MCF 10A (cell line): ENCODE measurements around the gene GASK1A. TPM values are rescaled to one million over a fixed set of nuclear protein-coding genes. Genes with fewer than 3 reads are reported as not detected.

ENCODE experiments used
- BruUV-seq: library from RNA; stranded (reverse); fragments of 400-500 nt; replicated peaks from 2 replicates; lab custom pipeline; 2021; lab: Mats Ljungman, UMichigan
- CTCF ChIA-PET: fragments of 300-600 bp; sonication (Branson Sonifier 250); formaldehyde crosslinking; extraction: SDS; loops from one replicate; lab custom pipeline; 2021; ENCODE audit warnings: antibody characterized with exemption, inconsistent platforms; lab: Yijun Ruan, JAX
- POLR2A ChIA-PET: fragments of 300-600, 350-650 bp; sonication (Branson Sonifier 250); formaldehyde crosslinking; extraction: SDS; loops from one replicate; lab custom pipeline; 2020; ENCODE audit warnings: antibody characterized with exemption, inconsistent platforms; lab: Yijun Ruan, JAX
- DNase-seq: peaks from one replicate; pipeline ENCODE4 v3.0.0-alpha.2; 2018; ENCODE audit not compliant: unreplicated experiment
- H3K27ac Mint-ChIP-seq: one replicate; pipeline ENCODE4 v1.8.0; 2022; ENCODE audit warnings: mild to moderate bottlenecking, low read depth, mixed read lengths; ENCODE audit not compliant: unreplicated experiment
- H3K27me3 Mint-ChIP-seq: one replicate; pipeline ENCODE4 v1.8.0; 2022; ENCODE audit warnings: mixed read lengths; ENCODE audit not compliant: insufficient read depth, unreplicated experiment
- H3K36me3 Mint-ChIP-seq: one replicate; pipeline ENCODE4 v1.8.0; 2022; ENCODE audit warnings: mild to moderate bottlenecking, moderate library complexity, mixed read lengths; ENCODE audit not compliant: insufficient read depth, unreplicated experiment
- H3K4me1 Mint-ChIP-seq: one replicate; pipeline ENCODE4 v1.8.0; 2022; ENCODE audit warnings: mixed read lengths; ENCODE audit not compliant: insufficient read depth, unreplicated experiment
- H3K4me3 Mint-ChIP-seq: one replicate; pipeline ENCODE4 v1.8.0; 2022; ENCODE audit warnings: mild to moderate bottlenecking, moderate library complexity, mixed read lengths; ENCODE audit not compliant: unreplicated experiment
- H3K9me3 Mint-ChIP-seq: one replicate; pipeline ENCODE4 v1.8.0; 2022; ENCODE audit warnings: mixed read lengths; ENCODE audit not compliant: unreplicated experiment
- CTCF ChIP-seq: fragments of 200-600 bp; IDR thresholded peaks from one replicate; pipeline ENCODE4 v1.8.0; 2022; ENCODE audit warnings: antibody characterized with exemption, mild to moderate bottlenecking; ENCODE audit not compliant: unreplicated experiment
- intact Hi-C: fragments of 100-400 bp; cut with micrococcal nuclease; formaldehyde crosslinking; loops from 2 replicates; pipeline ENCODE4 v1.14.1; 2022
- total RNA-seq: library from RNA; stranded (reverse); gene quantifications from 2 replicates; pipeline ENCODE4 v1.2.3, GENCODE V29; 2022

Gene GASK1A
- total RNA-seq, 1 experiment from 2014 or later = not detected

DNA sequence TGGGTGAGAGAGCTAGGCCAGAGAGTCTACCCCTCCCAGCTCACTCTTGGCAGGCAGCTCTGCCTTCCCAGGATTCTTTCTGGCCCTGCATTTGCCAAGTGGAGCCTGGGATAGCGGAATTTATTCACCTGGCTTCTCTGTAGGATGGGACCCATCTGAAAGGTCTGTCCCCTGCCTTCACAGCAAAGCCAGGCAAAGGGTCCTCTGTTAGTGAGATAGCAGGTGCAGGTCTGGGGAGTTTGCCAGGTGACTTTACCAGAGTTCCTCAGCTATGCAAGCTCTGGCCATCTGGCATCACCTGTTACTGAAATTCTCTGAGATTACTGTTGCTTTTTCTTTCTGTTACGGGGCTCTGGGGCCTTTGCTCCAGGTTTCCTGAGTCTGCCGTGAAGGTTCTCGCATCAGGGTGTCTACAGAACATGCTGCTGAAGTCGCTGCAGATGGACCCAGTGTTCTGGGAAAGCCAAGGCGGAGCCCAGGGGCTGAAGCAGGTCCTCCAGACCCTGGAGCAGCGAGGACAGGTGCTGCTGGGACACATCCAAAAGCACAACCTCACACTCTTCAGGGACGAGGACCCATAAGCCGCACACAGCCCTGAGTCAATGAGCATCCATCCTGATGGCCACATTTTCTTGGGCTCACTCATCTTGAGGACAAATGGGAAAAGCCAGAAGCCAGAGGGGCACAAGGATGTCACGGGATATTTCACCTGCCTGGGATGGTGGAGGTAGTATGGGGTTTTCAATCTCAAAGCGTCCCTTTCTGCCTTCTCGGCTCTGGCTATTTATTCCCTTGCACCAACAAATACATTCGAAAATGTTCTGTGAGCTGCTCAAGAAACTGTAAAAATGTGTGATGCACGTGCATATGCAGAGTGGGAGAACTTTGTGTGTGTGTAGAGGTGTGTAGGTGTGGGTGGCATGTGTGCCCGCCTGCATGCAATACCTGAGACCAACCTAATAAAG is 77.0 kb downstream of the GASK1A start:
- intact Hi-C loops = no loop called here
- no peak overlapping the region for H3K27ac Mint-ChIP-seq
- TF ChIP-seq CTCF = no peak
- DNase-seq = no peak
- CTCF ChIA-PET = interaction anchor here (0.7 to 1.2 kb wide), 2 partner anchors 94 kb away, joined by 3 read pairs; no protein-coding TSS in a partner anchor
- H3K27me3 Mint-ChIP-seq = peaks cover 33% of the 10 kb centered on the region
- BruUV-seq = no TSS peak
- POLR2A ChIA-PET = no interaction called here
- peaks cover 7% of the 10 kb centered on the region for H3K9me3 Mint-ChIP-seq
- no peaks in the 10 kb centered on the region for H3K4me1 Mint-ChIP-seq
- H3K36me3 Mint-ChIP-seq = no peaks in the 10 kb centered on the region
- no peak overlapping the region for H3K4me3 Mint-ChIP-seq

GRCh38 chr3:43059456-43059855 is 80.3 kb downstream of the GASK1A start:
- CTCF ChIA-PET = interaction anchor here (0.6 to 1.2 kb wide), 3 partner anchors 10 to 97 kb away, joined by 3 to 5 read pairs (median 3); no protein-coding TSS in a partner anchor
- Mint-ChIP-seq H3K36me3 (no peaks in the 10 kb centered on the region), H3K27ac (no peak overlapping the region), H3K4me1 (no peaks in the 10 kb centered on the region), H3K9me3 (no peaks in the 10 kb centered on the region), H3K27me3 (peaks cover 12% of the 10 kb centered on the region), H3K4me3 (no peak overlapping the region)
- no peak for DNase-seq
- intact Hi-C loops = no loop called here
- TF ChIP-seq CTCF = no peak
- BruUV-seq = no TSS peak
- POLR2A ChIA-PET = no interaction called here

DNA sequence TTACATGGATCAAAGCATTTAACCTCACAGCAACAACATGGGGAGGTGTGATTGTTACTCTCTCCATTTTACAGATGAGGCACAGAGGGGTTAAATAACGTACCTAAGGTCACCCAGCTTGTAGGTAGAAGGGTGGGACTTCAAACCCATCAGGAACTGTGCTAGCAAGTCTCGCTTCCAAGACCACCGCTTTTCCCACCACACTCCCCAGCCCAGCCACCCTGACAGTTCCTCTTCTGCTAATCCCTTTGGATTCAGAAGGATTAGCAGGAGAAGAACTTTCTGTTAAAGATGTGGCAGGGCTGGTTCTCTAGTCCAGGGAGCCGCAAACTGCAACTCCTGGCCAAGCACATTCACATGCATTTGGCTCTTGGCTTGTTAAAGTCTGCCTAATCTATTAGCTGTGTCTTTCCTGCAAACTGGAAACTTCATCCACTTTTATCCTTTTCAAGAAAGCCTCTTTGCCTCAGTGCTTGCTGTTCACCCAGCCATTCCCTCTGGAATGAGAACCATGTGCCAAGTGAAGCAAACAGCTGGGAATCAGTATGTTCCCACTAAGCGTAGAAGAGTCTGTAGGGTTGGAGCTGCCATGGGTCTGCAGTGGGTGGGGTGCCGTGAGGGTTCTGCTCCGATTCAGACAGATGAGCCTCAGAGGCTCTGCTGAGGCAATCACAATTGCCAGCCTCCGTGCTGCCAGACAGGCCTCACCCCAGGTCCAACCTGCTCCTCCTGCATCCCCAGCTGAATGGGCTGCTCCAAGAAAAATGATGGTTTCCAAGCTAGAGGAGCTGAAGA is 82.2 kb downstream of the GASK1A start:
- ChIA-PET CTCF (interaction anchor here (0.9 kb wide), 1 partner anchor 97 kb away, joined by 3 read pairs; no protein-coding TSS in a partner anchor), POLR2A (no interaction called here)
- no peak overlapping the region for H3K27ac Mint-ChIP-seq
- no peaks in the 10 kb centered on the region for H3K9me3 Mint-ChIP-seq
- no peak for TF ChIP-seq CTCF
- DNase-seq = no peak
- no peak overlapping the region for H3K4me3 Mint-ChIP-seq
- no TSS peak for BruUV-seq
- H3K4me1 Mint-ChIP-seq = no peaks in the 10 kb centered on the region
- intact Hi-C loops = no loop called here
- H3K27me3 Mint-ChIP-seq = peaks cover 12% of the 10 kb centered on the region
- no peaks in the 10 kb centered on the region for H3K36me3 Mint-ChIP-seq
